Psoas muscle (tissue), 8 donors: ENCODE data around the gene LMOD1. TPM values are rescaled to one million over a fixed set of nuclear protein-coding genes. Genes with fewer than 3 reads are reported as not detected.
A peak's percentile ranks its signal among the peaks of the same experiment; 100 is the strongest.

Source experiments
- ATAC-seq, 4 donors: fragments of 200-7000 bp; cut with Tn5 transposase; one replicate each; pipeline ENCODE4 v1.9.1; 2020; ENCODE audit warnings: moderate library complexity in 3 of 4, mild to moderate bottlenecking in 2 of 4
- DNase-seq, 2 donors: peaks; one replicate each; pipeline ENCODE4 v3.0.0-alpha.2; 2020
- H3K27ac ChIP-seq: fragments of 200-600 bp; one replicate; pipeline ENCODE4 v1.8.0; 2022
- H3K27me3 ChIP-seq, 3 donors: fragments of 200-600 bp in 1 of 3; one replicate each; pipeline versions ENCODE4 v1.6.1 to v1.8.0; 2013 to 2022; ENCODE audit warnings: low read length in 2 of 3, mild to moderate bottlenecking in 2 of 3, moderate library complexity in 1 of 3; ENCODE audit not compliant: insufficient read depth in 3 of 3
- H3K36me3 ChIP-seq, 2 donors: fragments of 200-600 bp in 1 of 2; one replicate each; pipeline versions ENCODE4 v1.6.1 to v1.8.0; 2013 to 2022; ENCODE audit warnings: low read depth in 1 of 2, mild to moderate bottlenecking in 1 of 2, moderate library complexity in 1 of 2; ENCODE audit not compliant: insufficient read depth in 1 of 2
- H3K4me1 ChIP-seq: fragments of 200-600 bp; one replicate; pipeline ENCODE4 v1.8.0; 2022
- H3K4me3 ChIP-seq: fragments of 200-600 bp; one replicate; pipeline ENCODE4 v1.8.0; 2022; ENCODE audit warnings: mild to moderate bottlenecking
- H3K9me3 ChIP-seq: fragments of 200-600 bp; one replicate; pipeline ENCODE4 v1.8.0; 2022
- WGBS, 3 donors: extraction: QIAGEN DNeasy Blood & Tissue Kit; methylation state at CpG; one replicate each; pipeline versions ENCODE4 v1.1.6 to v1.1.7; 2013; 5-methylcytosine and 5-hydroxymethylcytosine counted together
- intact Hi-C, 2 donors: fragments of 100-400 bp; cut with DNase I; formaldehyde crosslinking; loops; one replicate each; pipeline versions ENCODE4 v1.11.0 to v1.14.2; 2022
- polyA plus RNA-seq, 3 donors: library from polyadenylated mRNA; stranded (reverse); fragments of 200-250 nt; gene quantifications; one replicate each; pipeline ENCODE4 v1.2.3, GENCODE V29; 2013
- total RNA-seq, 4 donors: library from RNA; stranded (reverse); fragmentation: NEBNext Ultra II Directional in 2 of 4; extraction: Animal tissue kit (Norgen Biotek cat#: 25700) in 2 of 4; gene quantifications; one replicate each; pipeline versions ENCODE4 v1.2.1 to v1.2.4, GENCODE V29; 2021 to 2023
- TF ChIP-seq, protein P1 (sequence below): fragments of 200-600 bp; IDR thresholded peaks from one replicate; pipeline ENCODE4 v1.8.0; 2022; ENCODE audit warnings: antibody characterized with exemption
- donor health status: healthy with polysubstance abuse.
- donor health status: DM: no; HTN: no; CAD: no; lungs with moderate emphysema.
- donor health status: Bipolar disorder and iron deficiency.
- donor health status: healthy.
- donor health status: DM: yes; HTN: yes; CAD: no.
- donor health status: DM: no; HTN: no; CAD: no.
- donor health status: DM: no; HTN: no; CAD: no.
- donor health status: DM: yes; HTN: yes; CAD: no.

LMOD1 gene
- total and polyA plus RNA-seq, 7 donors, result 4.9 to 45.4 (median 15.5) TPM

GRCh38 chr1:201893431-201893830 is 52.9 kb downstream of the LMOD1 start:
- H3K9me3 ChIP-seq, result no peaks in the 10 kb centered on the region
- H3K4me1 ChIP-seq, result peaks cover 60% of the 10 kb centered on the region
- H3K4me3 ChIP-seq, result no peak overlapping the region
- 19 to 25% (median 24%) methylated on average over 3 of the region's 3 CpGs for WGBS, 3 donors
- no peak for ATAC-seq
- peaks cover 0 to 41% of the 10 kb centered on the region in 2 donors for H3K36me3 ChIP-seq
- DNase-seq, result no peak
- intact Hi-C loops, result loop anchor here in 1 of 2 donors (10.0 kb wide), 1 partner anchor 241 kb away; no protein-coding TSS in a partner anchor
- TF ChIP-seq, protein P1, sequence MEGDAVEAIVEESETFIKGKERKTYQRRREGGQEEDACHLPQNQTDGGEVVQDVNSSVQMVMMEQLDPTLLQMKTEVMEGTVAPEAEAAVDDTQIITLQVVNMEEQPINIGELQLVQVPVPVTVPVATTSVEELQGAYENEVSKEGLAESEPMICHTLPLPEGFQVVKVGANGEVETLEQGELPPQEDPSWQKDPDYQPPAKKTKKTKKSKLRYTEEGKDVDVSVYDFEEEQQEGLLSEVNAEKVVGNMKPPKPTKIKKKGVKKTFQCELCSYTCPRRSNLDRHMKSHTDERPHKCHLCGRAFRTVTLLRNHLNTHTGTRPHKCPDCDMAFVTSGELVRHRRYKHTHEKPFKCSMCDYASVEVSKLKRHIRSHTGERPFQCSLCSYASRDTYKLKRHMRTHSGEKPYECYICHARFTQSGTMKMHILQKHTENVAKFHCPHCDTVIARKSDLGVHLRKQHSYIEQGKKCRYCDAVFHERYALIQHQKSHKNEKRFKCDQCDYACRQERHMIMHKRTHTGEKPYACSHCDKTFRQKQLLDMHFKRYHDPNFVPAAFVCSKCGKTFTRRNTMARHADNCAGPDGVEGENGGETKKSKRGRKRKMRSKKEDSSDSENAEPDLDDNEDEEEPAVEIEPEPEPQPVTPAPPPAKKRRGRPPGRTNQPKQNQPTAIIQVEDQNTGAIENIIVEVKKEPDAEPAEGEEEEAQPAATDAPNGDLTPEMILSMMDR, result no peak
- H3K27me3 ChIP-seq, result no peaks in the 10 kb centered on the region
- H3K27ac ChIP-seq, result peak overlapping the region; percentile 95

- ATAC-seq, result no peak
- Histone ChIP-seq H3K27me3 (no peaks in the 10 kb centered on the region), H3K4me3 (no peak overlapping the region), H3K27ac (peak overlapping the region; percentile 95), H3K36me3 (peaks cover 0 to 29% of the 10 kb centered on the region in 2 donors), H3K9me3 (no peaks in the 10 kb centered on the region), H3K4me1 (peaks cover 71% of the 10 kb centered on the region)
- no peak for DNase-seq
- 40 to 58% (median 46%) methylated on average over 6 of the region's 6 CpGs for WGBS, 3 donors
- TF ChIP-seq, protein P1, result no peak
- intact Hi-C loops, result loop anchor here in 1 of 2 donors (10.0 kb wide), 1 partner anchor 243 kb away; no protein-coding TSS in a partner anchor
Observed at GRCh38 chr1:201892211-201892610, 54.1 kb downstream of the LMOD1 start.

- WGBS, 3 donors, result 57 to 83% (median 65%) methylated on average over 5 of the region's 5 CpGs
- no peak for ATAC-seq
- intact Hi-C loops, result loop anchor here in 1 of 2 donors (10.0 kb wide), 1 partner anchor 243 kb away; no protein-coding TSS in a partner anchor
- Histone ChIP-seq H3K4me1 (peaks cover 70% of the 10 kb centered on the region), H3K9me3 (no peaks in the 10 kb centered on the region), H3K27me3 (no peaks in the 10 kb centered on the region), H3K4me3 (peak overlapping the region; percentile 79), H3K36me3 (peaks cover 0 to 23% of the 10 kb centered on the region in 2 donors), H3K27ac (peak overlapping the region; percentile 95)
- TF ChIP-seq, protein P1, result no peak
- no peak for DNase-seq
Observed at GRCh38 chr1:201891451-201892045, 54.8 kb downstream of the LMOD1 start.

- peak overlapping the region; percentile 79 for H3K4me3 ChIP-seq
- no peaks in the 10 kb centered on the region for H3K9me3 ChIP-seq
- intact Hi-C loops, result loop anchor here in 1 of 2 donors (10.0 kb wide), 1 partner anchor 244 kb away; no protein-coding TSS in a partner anchor
- H3K27me3 ChIP-seq, result no peaks in the 10 kb centered on the region
- H3K36me3 ChIP-seq, result peaks cover 0 to 18% of the 10 kb centered on the region in 2 donors
- TF ChIP-seq, protein P1, result no peak
- DNase-seq, result no peak
- 26 to 59% (median 36%) methylated on average over 3 of the region's 3 CpGs for WGBS, 3 donors
- H3K4me1 ChIP-seq, result peaks cover 68% of the 10 kb centered on the region
- ATAC-seq, result peak in 1 of 4 donors; percentile 21
- H3K27ac ChIP-seq, result peak overlapping the region; percentile 95
Observed at GRCh38 chr1:201890806-201891450, 55.4 kb downstream of the LMOD1 start.
